HG03064 (cell line): ENCODE data around the gene ACAP3.

Source experiments
- ATAC-seq: cut with Tn5 transposase; IDR thresholded peaks from one replicate; pipeline ENCODE4 v1.9.1; 2021; ENCODE audit warnings: low read depth; ENCODE audit not compliant: unreplicated experiment

Gene ACAP3

DNA sequence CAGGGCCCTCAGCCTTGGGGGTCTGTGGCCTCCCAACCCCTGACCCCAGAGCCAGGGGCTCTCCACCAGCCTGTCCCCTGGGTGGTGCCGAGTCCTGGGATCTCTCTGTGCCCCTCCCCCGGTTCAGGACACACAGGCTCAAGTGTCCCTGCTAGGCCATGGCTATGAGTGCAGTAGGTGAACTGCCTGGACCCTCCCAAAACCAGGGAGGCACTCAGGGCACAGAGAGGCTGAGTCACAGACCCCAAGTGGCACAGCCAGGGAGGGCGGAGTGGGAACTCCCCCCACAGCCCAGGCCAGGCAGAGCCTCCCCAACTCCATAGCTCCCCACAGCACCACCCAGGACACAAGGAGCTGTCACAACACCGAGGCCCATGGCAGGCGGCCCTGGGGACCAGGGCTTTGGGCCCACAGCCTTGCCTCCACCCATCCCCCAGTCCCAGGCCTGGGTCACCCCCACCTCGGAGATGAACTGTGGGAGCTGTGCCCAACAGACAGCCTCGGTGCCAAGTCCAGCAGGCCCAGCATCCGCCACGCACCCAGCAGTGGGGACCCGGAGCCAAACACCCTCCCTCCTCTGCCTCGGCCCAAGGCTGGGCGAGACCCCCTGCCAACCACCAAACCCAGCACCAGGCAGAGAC, 38.2 kb upstream of the ACAP3 start:
- no peak for ATAC-seq

DNA sequence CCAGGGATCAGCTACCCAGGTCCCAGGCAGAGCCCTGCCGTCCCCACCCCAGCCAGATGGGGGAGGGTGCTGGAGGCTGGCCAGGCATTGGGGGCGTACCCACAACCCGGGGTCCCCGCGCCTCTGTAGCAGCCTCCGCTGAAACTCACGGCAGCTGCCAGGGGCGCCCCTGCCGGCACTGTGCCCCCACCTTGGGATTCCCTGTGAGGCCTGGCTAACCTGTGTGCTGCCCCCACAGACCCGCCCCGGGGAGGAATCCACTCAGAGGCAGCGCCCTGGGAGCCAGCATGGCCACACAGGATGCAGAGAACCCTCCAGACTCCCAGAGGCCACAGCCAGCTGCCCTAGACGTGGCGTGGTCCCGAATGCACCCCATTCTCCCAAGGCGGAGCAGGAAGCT, 37.7 kb upstream of the ACAP3 start:
- no peak for ATAC-seq

DNA sequence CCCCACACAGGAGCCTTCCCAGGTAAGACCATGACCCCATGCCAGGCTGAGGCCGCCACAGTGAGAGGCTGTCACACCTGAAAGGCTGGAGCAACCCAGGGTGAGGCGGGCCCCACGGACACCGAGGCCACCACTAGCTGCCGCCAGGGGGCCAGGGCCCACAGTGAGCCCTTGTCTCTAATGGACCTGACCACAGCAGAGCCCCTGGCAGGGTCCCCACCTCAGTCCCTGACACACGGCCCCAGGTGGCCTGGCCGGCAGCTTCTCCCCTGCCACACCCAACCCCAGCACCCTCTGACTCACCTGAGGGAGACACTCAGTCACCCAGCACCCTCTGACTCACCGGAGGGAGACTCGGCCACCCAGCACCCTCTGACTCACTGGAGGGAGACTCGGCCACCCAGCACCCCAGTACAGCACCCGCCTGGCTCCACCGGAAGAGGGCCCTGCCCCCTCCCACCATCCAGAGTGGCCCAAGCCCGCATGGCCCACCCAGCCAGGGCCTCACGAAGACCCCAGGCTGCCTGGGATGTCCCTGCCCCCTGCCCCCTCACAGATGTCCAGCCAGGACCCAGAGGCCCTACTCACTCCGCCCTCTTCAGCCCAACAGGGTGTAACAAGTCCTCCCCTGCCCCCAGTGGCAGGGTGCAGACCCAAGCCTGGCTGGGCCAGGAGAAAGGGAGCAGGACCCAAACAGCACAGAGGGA, 37.1 kb upstream of the ACAP3 start:
- ATAC-seq = no peak

DNA sequence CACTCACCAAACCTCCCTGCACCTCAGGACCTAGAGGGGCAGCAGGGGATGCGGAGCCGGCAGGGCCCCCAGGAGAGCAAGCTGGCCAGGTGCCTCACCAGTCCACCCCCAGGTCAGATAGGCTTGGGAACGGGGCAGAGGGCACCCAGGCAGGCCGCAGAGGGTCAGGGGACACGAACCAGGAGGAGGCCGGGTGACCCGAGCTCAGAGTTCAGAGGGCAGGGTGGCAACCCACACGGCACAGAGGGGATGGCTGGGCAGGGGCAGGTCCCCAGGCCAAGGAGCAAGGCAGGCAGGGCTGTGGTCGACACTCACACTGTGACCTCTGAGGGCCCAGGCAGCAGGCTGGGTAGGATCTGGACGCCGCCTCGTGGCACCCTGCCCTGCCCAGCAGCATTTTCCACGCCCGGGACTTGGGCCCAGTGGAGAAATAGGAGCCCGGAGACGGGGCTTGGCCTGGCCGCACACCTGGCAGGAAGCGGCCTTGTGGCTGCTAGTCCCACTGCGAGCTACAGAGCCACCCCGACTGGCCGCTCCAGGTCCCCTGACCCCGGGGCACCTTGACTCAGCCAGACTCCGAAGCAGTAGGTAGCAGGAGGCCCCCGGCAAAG, 36.2 kb upstream of the ACAP3 start:
- no peak for ATAC-seq

DNA sequence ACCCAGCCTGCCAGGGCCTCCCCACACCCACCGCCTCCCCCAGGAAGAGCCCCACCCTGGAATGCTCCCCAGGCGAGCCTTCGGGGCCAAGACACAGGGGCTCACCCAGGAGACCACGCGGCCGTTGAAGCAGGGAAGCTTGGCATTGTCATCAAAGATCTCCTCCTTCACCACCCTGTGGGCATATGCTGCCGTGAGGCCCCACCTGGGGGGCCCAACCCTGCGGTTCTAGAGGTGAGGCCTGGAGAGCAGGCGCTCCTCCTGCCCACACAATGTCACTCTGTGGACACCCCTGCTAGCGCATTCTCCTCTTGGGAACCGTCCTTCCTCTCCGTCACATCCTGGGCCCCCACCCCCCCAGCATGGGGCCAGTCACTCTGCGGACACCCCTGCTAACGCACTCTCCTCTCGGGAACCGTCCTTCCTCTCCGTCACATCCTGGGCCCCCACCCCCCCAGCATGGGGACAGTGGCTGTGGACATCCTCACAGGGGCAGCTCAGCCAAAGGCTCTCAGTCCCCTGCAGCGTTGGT, 34.9 kb upstream of the ACAP3 start:
- no peak for ATAC-seq

DNA sequence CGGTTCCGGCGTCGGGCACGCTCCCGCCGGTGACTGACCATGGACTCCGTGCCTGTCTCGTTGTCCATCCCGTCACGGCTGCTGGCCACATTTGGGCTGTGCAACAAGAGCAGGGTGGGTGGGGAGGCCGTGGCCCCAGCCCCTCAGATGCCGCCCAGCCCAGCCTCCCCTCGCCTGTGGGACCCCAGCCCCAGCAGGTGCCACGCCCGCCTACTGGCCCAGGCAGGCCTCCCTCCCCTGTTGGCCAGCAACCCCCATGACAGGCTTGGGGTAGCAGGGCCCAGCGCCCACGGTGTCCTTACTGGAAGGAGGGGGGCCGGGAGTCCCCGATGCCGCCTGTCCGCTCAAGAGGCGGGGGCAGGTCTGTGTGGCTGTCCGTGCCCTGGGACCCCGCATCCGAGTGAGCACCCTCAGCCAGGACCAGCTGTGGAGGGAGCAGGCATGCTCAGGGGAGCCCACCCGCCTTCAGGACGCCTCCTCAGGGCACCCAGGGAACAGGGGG, 34.4 kb upstream of the ACAP3 start:
- ATAC-seq = no peak

DNA sequence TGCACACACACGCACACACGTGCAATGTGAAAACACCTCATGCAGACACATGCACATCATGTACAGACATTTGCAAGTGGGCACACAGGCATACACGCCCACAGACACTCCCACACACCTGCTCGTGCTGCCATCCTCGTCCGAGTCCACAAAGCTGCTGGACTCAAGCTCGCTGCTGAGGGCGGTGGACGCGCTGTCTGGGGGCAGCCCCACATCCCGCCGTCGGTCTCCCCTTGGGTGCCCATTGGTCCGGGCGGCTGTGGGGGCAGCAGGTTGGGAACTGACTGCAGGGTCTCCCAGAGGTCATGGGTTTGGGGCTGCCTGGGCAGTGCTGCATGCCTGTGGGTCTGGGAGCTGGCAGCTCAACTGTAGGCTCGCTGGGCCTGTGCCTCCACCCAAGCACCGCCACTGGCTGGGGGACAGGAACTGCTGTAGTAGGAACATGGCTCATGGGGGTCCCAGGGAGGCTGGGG, 33.9 kb upstream of the ACAP3 start:
- ATAC-seq = no peak

DNA sequence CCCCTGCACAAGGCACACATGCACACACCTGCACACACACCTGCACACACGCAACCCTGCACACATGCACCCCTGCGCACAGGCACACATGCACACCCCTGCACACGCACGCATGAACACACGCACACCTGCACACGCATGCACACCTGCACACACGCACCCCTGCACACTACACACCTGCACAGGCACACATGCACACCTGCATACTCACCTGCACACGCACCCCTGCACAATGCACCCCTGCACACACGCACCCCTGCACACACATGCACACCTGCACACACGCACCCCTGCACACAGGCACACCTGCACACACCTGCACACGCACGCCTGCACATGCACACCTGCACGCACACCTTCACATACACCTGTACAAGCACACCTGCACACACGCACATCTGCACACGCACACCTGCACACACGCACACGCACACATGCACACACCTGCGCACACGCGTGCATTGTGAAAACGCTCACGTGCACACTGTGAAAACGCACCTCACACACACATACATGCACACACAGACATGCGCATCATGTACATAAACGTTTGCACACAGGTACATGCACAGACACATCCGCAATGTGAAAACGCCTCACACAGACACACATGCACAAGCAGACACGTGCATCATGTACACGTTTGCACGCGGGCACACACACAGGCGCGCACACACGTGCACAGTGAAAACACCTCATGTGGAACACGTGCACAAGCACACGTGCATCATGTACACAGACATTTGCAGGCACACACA, 33.2 kb upstream of the ACAP3 start:
- ATAC-seq = no peak

DNA sequence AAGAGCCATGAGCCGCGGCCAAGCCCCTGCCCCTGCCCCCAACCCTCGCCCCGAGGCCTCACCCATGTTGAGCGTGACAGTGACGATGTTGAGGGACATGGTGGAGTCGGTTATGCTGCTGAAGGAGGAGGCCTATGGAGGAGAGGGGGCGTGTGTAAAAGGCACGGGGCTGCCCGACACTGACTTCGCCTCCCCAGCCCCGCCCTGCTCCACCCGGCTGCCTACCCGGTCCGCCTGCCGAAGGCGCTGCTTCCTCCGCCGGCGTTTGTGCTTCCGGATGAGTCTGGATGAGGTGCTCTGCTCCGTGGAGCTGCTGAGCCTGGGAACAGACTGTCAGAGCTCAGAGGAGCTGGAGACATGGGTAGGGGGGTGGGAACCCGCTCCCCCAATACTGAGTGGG, 32.5 kb upstream of the ACAP3 start:
- no peak for ATAC-seq

DNA sequence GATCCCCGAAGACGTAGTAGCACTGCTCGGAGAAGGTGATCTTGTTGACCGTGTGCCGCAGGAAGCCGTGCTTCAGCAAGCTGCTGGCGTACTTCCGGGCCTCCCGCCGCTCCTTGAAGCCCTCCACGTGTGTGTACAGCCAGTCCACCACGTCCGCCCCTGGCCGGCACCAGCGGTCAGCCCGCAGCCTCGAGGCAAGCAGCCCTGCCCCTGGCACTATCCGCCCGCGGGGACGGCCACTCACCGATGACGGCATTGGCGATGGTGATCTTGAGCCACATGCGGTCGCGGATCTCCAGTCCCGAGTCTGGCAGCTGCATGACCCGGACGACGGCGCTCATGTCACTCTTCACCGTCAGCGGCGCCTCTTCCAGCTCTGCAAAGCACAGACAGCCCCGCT, 30.5 kb upstream of the ACAP3 start:
- ATAC-seq = no peak

DNA sequence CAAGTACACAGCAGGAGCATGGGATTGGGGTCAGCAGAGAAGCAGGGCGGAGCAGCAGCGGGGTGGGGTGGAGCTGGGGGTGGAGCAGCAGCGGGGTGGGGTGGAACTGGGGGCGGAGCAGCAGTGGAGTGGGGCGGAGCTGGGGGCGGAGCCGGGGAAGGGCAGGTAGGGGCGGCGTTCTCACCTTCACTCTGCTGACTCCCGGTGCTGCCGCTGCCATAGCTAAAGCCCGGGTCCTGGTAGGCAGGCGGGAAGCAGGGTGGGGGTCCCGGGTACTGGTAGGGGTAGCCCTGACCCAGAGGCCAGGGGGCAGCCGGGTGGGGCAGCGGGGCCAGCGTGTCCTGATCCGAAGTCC, 30.0 kb upstream of the ACAP3 start:
- no peak for ATAC-seq

DNA sequence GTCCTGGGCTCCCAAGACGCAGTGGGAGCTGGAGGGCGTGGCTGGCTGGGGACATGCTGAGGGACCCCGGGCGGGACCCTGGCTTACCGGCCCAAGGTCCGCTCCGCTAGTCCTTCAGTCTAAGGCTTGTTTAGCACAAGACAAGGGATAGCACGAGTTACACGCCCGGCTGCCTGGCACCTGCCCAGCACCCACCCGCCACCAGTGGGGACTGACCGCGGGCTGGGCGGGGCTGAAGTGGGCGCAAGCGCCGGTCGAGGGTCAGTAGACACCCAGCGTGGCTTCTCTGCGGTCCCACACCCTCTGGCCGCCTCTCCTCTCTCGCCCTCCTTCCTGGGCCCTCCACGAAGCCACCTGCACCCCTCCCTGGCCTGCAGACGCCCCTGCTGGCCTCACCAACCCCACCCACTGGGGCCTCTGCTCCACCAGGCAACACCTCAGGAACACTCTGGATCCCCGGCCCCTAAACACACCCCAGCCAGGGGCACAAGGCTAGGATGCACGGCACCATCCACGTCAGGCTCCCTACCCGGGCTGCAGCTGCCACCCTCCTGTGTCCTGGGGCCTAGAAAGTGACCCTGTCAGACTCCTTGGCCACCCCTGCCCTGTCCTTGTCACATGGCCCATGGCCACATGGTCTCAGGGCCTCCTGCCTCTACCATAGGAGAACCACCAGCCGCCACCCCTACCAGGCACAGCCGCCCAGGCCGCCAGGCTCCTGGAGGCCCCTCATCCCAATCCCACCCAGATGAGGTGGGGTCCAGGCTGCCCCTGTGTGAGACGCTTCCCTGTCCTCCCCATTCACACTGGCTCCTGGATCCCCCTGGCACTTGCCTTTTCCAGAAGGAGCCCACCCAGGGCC, 29.4 kb upstream of the ACAP3 start:
- ATAC-seq = no peak

DNA sequence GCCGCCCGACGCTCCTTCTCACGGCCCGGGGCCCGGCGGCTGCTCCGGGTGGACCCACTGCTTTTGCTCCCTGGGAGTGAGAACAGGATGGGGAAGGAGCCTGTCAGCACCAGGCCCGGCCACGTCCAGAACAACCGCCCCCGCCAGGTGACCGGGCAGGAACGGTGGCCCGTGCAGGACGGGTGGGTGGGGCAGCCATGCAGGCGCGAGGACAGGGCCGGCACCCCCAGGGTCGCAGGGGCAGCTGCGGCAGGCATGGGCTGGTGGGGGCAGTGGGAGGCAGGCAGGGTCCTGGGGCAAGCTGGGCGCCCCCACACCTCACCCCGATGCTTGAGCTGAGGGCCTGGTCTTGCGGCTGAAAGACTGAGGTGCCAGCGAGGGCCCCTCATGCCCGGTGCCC, 28.7 kb upstream of the ACAP3 start:
- ATAC-seq = no peak

DNA sequence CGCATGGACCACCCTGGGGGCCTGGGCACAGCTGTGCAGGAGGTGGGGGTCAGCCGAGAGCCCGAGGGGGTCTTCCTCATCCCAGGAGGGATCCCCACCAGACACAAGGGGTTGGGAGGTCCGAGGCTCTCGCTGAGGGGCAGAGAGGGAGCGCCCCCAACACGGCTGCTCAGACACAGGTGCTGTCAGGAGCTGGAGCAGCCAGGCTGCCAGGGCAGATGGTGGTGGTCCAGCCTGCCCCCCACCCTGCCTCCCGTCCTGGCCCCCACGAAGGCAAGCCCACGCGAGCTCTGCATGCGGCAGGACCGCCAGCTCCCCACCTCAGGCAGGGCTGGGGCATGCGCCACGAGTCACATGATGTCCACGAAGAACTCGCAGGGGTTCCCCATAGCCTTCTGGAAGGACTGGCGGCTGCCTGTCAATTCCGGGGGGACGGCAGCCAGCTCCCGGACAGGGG, 28.1 kb upstream of the ACAP3 start:
- no peak for ATAC-seq

DNA sequence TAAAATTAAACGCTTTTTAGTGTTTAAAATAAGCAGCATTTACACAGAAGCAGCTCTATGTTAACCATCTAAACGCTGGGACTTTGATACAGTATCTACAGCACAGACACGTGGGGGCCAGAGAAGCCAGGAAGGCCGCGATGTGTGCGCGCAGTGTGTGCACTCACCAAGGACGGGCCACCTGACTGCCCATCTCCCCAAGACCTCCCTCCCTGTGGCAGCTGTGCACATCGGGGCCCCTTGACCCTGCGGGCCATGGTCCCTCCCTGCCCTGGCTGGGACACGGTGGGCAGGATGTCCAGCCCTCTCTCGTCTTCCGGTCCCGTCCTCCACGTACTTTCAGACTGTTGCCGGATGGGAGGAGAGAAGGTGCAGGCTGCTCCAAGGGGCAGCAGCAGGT, 27.6 kb upstream of the ACAP3 start:
- no peak for ATAC-seq

DNA sequence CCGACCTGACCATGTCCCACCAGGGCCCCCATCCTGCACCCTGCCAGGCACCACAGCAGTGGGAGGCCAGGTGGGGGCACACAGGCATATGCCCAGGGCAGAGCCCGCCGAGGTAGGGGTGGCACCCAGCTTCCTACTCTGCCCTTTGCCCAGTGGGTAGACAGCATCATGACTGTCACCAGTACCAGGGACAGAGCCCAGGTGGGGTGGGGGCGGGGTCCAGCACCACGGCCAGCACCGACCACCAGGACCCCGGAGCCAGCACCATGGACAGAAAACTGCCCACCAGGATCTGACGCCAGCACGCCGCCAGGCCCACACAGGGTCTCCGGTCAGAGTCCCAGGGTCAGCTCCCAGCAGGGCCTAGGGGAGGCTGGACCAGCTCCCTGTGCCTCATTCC, 27.1 kb upstream of the ACAP3 start:
- no peak for ATAC-seq

DNA sequence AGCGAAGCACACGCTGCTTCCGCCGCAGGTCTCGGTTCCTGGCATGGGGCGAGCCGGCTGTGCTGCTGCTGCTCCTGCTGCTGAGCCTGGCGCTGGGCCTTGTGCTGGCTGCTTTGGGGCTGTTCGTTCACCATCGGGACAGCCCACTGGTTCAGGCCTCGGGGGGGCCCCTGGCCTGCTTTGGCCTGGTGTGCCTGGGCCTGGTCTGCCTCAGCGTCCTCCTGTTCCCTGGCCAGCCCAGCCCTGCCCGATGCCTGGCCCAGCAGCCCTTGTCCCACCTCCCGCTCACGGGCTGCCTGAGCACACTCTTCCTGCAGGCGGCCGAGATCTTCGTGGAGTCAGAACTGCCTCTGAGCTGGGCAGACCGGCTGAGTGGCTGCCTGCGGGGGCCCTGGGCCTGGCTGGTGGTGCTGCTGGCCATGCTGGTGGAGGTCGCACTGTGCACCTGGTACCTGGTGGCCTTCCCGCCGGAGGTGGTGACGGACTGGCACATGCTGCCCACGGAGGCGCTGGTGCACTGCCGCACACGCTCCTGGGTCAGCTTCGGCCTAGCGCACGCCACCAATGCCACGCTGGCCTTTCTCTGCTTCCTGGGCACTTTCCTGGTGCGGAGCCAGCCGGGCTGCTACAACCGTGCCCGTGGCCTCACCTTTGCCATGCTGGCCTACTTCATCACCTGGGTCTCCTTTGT, 26.0 kb upstream of the ACAP3 start:
- ATAC-seq = no peak

DNA sequence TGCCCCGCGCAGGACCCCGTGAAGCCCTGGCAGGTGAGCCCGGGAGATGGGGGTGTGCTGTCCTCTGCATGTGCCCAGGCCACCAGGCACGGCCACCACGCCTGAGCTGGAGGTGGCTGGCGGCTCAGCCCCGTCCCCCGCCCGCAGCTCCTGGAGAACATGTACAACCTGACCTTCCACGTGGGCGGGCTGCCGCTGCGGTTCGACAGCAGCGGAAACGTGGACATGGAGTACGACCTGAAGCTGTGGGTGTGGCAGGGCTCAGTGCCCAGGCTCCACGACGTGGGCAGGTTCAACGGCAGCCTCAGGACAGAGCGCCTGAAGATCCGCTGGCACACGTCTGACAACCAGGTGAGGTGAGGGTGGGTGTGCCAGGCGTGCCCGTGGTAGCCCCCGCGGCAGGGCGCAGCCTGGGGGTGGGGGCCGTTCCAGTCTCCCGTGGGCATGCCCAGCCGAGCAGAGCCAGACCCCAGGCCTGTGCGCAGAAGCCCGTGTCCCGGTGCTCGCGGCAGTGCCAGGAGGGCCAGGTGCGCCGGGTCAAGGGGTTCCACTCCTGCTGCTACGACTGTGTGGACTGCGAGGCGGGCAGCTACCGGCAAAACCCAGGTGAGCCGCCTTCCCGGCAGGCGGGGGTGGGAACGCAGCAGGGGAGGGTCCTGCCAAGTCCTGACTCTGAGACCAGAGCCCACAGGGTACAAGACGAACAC, 25.2 kb upstream of the ACAP3 start:
- no peak for ATAC-seq
